Measurements from ENCODE around the gene C2orf76. TPM values are rescaled to one million over a fixed set of nuclear protein-coding genes. Genes with fewer than 3 reads are reported as not detected.

C2orf76 gene
- total RNA-seq, 2 experiments from 2014 or later = 15.4 to 17.7 TPM

GRCh38 chr2:119304847-119305246 is 61.8 kb downstream of the C2orf76 start:
- peaks cover 43% of the 10 kb centered on the region for H3K4me1 ChIP-seq (ENCODE audit: insufficient read depth, low read length, poor library complexity, severe bottlenecking)
- CTCF ChIA-PET (ENCODE audit: unreplicated experiment) = no interaction called here
- H3K79me2 ChIP-seq (ENCODE audit: insufficient read depth, low read depth, low read length) = peaks cover 3% of the 10 kb centered on the region
- no TSS peak for BruUV-seq (replicated peaks)
- peak; percentile 11 for DNase-seq (ENCODE audit: low spot score)
- H3K9me3 ChIP-seq (ENCODE audit: low read length) = no peaks in the 10 kb centered on the region
- intact Hi-C loops (cut with micrococcal nuclease; ENCODE audit: unreplicated experiment) = no loop called here
- POLR2A ChIA-PET = interaction anchor here (0.7 to 0.8 kb wide), 2 partner anchors 13 to 45 kb away, joined by 3 to 4 read pairs; no protein-coding TSS in a partner anchor
- H3K27ac ChIP-seq (ENCODE audit: low read depth, low read length, poor library complexity, severe bottlenecking) = no peak overlapping the region
- no peak overlapping the region for H3K4me3 ChIP-seq (ENCODE audit: low read depth, low read length, poor library complexity, severe bottlenecking)
- no peaks in the 10 kb centered on the region for H3K9me2 ChIP-seq (ENCODE audit: insufficient read depth, low read length)
- TF ChIP-seq EZH2phosphoT487 (IDR thresholded peaks at IDR 0.05; ENCODE audit: borderline replicate concordance, low read depth, low read length) = no peak
- TF ChIP-seq CTCF (conservative IDR thresholded peaks at IDR 0.05; ENCODE audit: low read length) = 0 out of 2 replicates have a peak, but pooled peaks have one; percentile 36
- H2AFZ ChIP-seq (ENCODE audit: low read length) = no peak overlapping the region
- no peaks in the 10 kb centered on the region; the same call in 1 of the 2 replicates for H3K36me3 ChIP-seq (ENCODE audit: insufficient read depth, low read length)
- H4K20me1 ChIP-seq (ENCODE audit: insufficient read depth, low read length) = no peaks in the 10 kb centered on the region
- peak overlapping the region; percentile 47 for H3K4me2 ChIP-seq (ENCODE audit: low read length)

GRCh38 chr2:119301413-119301812 is 65.2 kb downstream of the C2orf76 start:
- Histone ChIP-seq H3K9me3 (ENCODE audit: low read length) (no peaks in the 10 kb centered on the region), H3K36me3 (ENCODE audit: insufficient read depth, low read length) (no peaks in the 10 kb centered on the region; the same call in 1 of the 2 replicates), H3K4me1 (ENCODE audit: insufficient read depth, low read length, poor library complexity, severe bottlenecking) (peaks cover 31% of the 10 kb centered on the region), H3K79me2 (ENCODE audit: insufficient read depth, low read depth, low read length) (no peaks in the 10 kb centered on the region), H3K9me2 (ENCODE audit: insufficient read depth, low read length) (no peaks in the 10 kb centered on the region), H3K27ac (ENCODE audit: low read depth, low read length, poor library complexity, severe bottlenecking) (no peak overlapping the region), H2AFZ (ENCODE audit: low read length) (no peak overlapping the region), H3K4me3 (ENCODE audit: low read depth, low read length, poor library complexity, severe bottlenecking) (no peak overlapping the region), H4K20me1 (ENCODE audit: insufficient read depth, low read length) (no peaks in the 10 kb centered on the region), H3K4me2 (ENCODE audit: low read length) (no peak overlapping the region)
- ChIA-PET CTCF (ENCODE audit: unreplicated experiment) (no interaction called here), POLR2A (interaction anchor here (3.2 kb wide), 1 partner anchor 11 kb away, joined by 11 read pairs; no protein-coding TSS in a partner anchor)
- TF ChIP-seq CTCF (conservative IDR thresholded peaks at IDR 0.05; ENCODE audit: low read length) = no peak
- no peak for TF ChIP-seq EZH2phosphoT487 (IDR thresholded peaks at IDR 0.05; ENCODE audit: borderline replicate concordance, low read depth, low read length)
- intact Hi-C loops (cut with micrococcal nuclease; ENCODE audit: unreplicated experiment) = no loop called here
- no peak for DNase-seq (ENCODE audit: low spot score)
- BruUV-seq (replicated peaks) = no TSS peak

GRCh38 chr2:119295688-119296375 is 70.8 kb downstream of the C2orf76 start:
- H3K4me2 ChIP-seq (ENCODE audit: low read length) = no peak overlapping the region
- ChIA-PET POLR2A (no interaction called here), CTCF (ENCODE audit: unreplicated experiment) (interaction anchor here (0.5 kb wide), 1 partner anchor 16 kb away, joined by 4 read pairs; no protein-coding TSS in a partner anchor)
- no peaks in the 10 kb centered on the region; the same call in 1 of the 2 replicates for H3K36me3 ChIP-seq (ENCODE audit: insufficient read depth, low read length)
- H3K4me3 ChIP-seq (ENCODE audit: low read depth, low read length, poor library complexity, severe bottlenecking) = no peak overlapping the region
- H3K79me2 ChIP-seq (ENCODE audit: insufficient read depth, low read depth, low read length) = no peaks in the 10 kb centered on the region
- H2AFZ ChIP-seq (ENCODE audit: low read length) = no peak overlapping the region
- no TSS peak for BruUV-seq (replicated peaks)
- H3K27ac ChIP-seq (ENCODE audit: low read depth, low read length, poor library complexity, severe bottlenecking) = no peak overlapping the region
- H3K4me1 ChIP-seq (ENCODE audit: insufficient read depth, low read length, poor library complexity, severe bottlenecking) = no peaks in the 10 kb centered on the region
- no peaks in the 10 kb centered on the region for H4K20me1 ChIP-seq (ENCODE audit: insufficient read depth, low read length)
- intact Hi-C loops (cut with micrococcal nuclease; ENCODE audit: unreplicated experiment) = no loop called here
- H3K9me2 ChIP-seq (ENCODE audit: insufficient read depth, low read length) = no peaks in the 10 kb centered on the region
- H3K9me3 ChIP-seq (ENCODE audit: low read length) = no peaks in the 10 kb centered on the region
- DNase-seq (ENCODE audit: low spot score) = no peak
- no peak for TF ChIP-seq CTCF (conservative IDR thresholded peaks at IDR 0.05; ENCODE audit: low read length)
- TF ChIP-seq EZH2phosphoT487 (IDR thresholded peaks at IDR 0.05; ENCODE audit: borderline replicate concordance, low read depth, low read length) = no peak
